Trophoblast cell (in vitro differentiated cells and primary cell): Measurements from ENCODE around the gene IMPDH2.

ENCODE experiments used
- DNase-seq, 2 donors: peaks; one replicate each; pipeline ENCODE4 v3.0.0-alpha.2; 2016
- H2AFZ ChIP-seq: 2 replicates; pipeline ENCODE4 v1.6.1; 2013; ENCODE audit warnings: low read length, moderate library complexity, mild to moderate bottlenecking; ENCODE audit not compliant: insufficient read depth, poor library complexity
- H2AK5ac ChIP-seq: 2 replicates; pipeline ENCODE4 v1.6.1; 2013; ENCODE audit warnings: mild to moderate bottlenecking, low read length
- H2BK120ac ChIP-seq: 2 replicates; pipeline ENCODE4 v1.6.1; 2013; ENCODE audit warnings: low read length, mild to moderate bottlenecking, moderate library complexity; ENCODE audit not compliant: insufficient read depth, poor library complexity
- H2BK12ac ChIP-seq: 2 replicates; pipeline ENCODE4 v1.6.1; 2013; ENCODE audit warnings: mild to moderate bottlenecking, low read length, moderate library complexity
- H2BK5ac ChIP-seq: 2 replicates; pipeline ENCODE4 v1.6.1; 2013; ENCODE audit warnings: low read length, low read depth, moderate library complexity, mild to moderate bottlenecking; ENCODE audit not compliant: poor library complexity
- H3K14ac ChIP-seq: 2 replicates; pipeline ENCODE4 v1.6.1; 2013; ENCODE audit warnings: mild to moderate bottlenecking, low read length
- H3K18ac ChIP-seq: 2 replicates; pipeline ENCODE4 v1.6.1; 2013; ENCODE audit warnings: mild to moderate bottlenecking, low read length
- H3K23ac ChIP-seq: 2 replicates; pipeline ENCODE4 v1.6.1; 2013; ENCODE audit warnings: low read length
- H3K27ac ChIP-seq: 2 replicates; pipeline ENCODE4 v1.5.1; 2013; ENCODE audit warnings: low read depth, mild to moderate bottlenecking, inconsistent platforms, low read length, moderate library complexity
- H3K27me3 ChIP-seq: 2 replicates; pipeline ENCODE4 v1.6.1; 2013; ENCODE audit warnings: inconsistent platforms, mild to moderate bottlenecking, low read length, moderate library complexity; ENCODE audit not compliant: insufficient read depth
- H3K36me3 ChIP-seq, 2 experiments: 1 replicate in 1 of 2; 2 replicates in 1 of 2; pipeline ENCODE4 v1.6.1; 2013; ENCODE audit warnings: low read length in 2 of 2, mild to moderate bottlenecking in 2 of 2, moderate library complexity in 1 of 2; ENCODE audit not compliant: insufficient read depth in 2 of 2, control insufficient read depth in 1 of 2
- H3K4ac ChIP-seq: 2 replicates; pipeline ENCODE4 v1.6.1; 2013; ENCODE audit warnings: low read depth, mild to moderate bottlenecking, low read length, moderate library complexity
- H3K4me1 ChIP-seq, 2 experiments: 1 replicate in 1 of 2; 2 replicates in 1 of 2; pipeline ENCODE4 v1.6.1; 2013; ENCODE audit warnings: low read length in 2 of 2, mild to moderate bottlenecking in 2 of 2, moderate library complexity in 1 of 2; ENCODE audit not compliant: insufficient read depth in 2 of 2, control insufficient read depth in 1 of 2
- H3K4me2 ChIP-seq: 2 replicates; pipeline ENCODE4 v1.6.1; 2013; ENCODE audit warnings: inconsistent platforms, mild to moderate bottlenecking, low read length, moderate library complexity
- H3K4me3 ChIP-seq: 2 replicates; pipeline ENCODE4 v1.5.1; 2013; ENCODE audit warnings: mild to moderate bottlenecking, low read depth, low read length, inconsistent platforms
- H3K79me1 ChIP-seq: one replicate; pipeline ENCODE4 v1.6.1; 2013; ENCODE audit warnings: low read length
- H3K79me2 ChIP-seq: 2 replicates; pipeline ENCODE4 v1.6.1; 2013; ENCODE audit warnings: low read length, mild to moderate bottlenecking; ENCODE audit not compliant: control insufficient read depth, insufficient read depth, poor library complexity
- H3K9ac ChIP-seq: 2 replicates; pipeline ENCODE4 v1.6.1; 2013; ENCODE audit warnings: mild to moderate bottlenecking, low read length
- H3K9me3 ChIP-seq: 2 replicates; pipeline ENCODE4 v1.6.1; 2013; ENCODE audit warnings: low read depth, mild to moderate bottlenecking, control low read depth, inconsistent platforms, low read length; ENCODE audit not compliant: insufficient read depth
- H4K12ac ChIP-seq: 2 replicates; pipeline ENCODE4 v1.6.1; 2013; ENCODE audit warnings: low read depth, mild to moderate bottlenecking, low read length, moderate library complexity
- H4K8ac ChIP-seq: 2 replicates; pipeline ENCODE4 v1.6.1; 2013; ENCODE audit warnings: low read depth, mild to moderate bottlenecking, low read length, moderate library complexity
- H4K91ac ChIP-seq: one replicate; pipeline ENCODE4 v1.6.1; 2013; ENCODE audit warnings: low read depth, mild to moderate bottlenecking, low read length, moderate library complexity
- WGBS: extraction: QIAGEN DNeasy Blood & Tissue Kit; methylation state at CpG from one replicate; pipeline ENCODE4 v1.1.7; 2013; ENCODE audit warnings: missing lambda C conversion rate; ENCODE audit not compliant: insufficient read length, insufficient coverage; ENCODE audit errors: extremely low coverage; 5-methylcytosine and 5-hydroxymethylcytosine counted together

The IMPDH2 gene

DNA sequence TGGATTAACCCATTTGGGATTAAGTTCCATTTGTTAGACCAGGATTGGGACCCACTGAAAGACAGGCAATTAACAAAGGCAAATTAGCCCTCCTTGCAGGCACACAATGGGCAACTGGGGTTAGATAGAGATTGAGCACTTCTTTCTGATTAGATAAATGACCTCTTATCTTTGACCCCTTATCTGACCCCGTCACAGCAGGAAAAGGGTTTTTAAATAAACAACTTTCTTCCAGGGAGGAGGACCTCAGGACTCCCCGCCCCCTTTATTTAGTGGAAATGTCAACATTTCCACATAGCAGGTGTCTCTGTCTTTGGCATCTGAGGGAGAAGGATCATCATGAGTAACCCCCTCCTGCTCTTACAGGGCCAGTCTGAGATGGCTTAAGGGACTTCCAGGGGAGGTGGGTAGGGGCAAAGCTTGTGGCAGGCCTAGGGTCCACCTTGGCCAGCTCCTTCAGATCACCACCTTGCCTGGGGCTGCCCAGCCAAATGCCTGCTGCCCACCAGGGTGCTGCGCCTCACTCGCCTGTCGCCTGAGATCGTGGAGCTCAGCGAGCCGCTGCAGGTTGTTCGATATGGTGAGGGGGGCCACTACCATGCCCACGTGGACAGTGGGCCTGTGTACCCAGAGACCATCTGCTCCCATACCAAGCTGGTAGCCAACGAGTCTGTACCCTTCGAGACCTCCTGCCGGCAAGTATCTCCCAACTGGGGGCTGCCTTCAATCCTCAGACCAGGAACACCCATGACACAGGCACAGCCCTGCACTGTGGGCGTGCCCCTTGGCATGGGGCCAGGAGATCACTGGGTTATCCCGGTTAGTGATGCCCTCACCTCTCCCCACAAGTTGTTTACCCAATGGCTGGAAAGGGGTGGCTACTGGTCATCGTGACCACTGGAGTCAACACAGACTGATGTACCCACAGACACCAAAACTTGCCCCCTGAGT, 24.6 kb downstream of the IMPDH2 start:
- Histone ChIP-seq H3K36me3 (peaks cover 0 to 2% of the 10 kb centered on the region in 2 experiments), H2BK120ac (no peak overlapping the region), H3K27ac (no peak overlapping the region), H3K4ac (no peak overlapping the region), H2AK5ac (no peak overlapping the region), H3K4me1 (peaks cover 13% of the 10 kb centered on the region in 2 experiments), H3K79me1 (peaks cover 10% of the 10 kb centered on the region), H3K14ac (no peak overlapping the region), H3K4me3 (no peak overlapping the region), H4K12ac (no peak overlapping the region), H3K9me3 (no peaks in the 10 kb centered on the region), H4K8ac (no peak overlapping the region), H3K27me3 (no peaks in the 10 kb centered on the region), H3K9ac (no peak overlapping the region), H3K23ac (no peak overlapping the region), H3K79me2 (peaks cover 14% of the 10 kb centered on the region), H2BK12ac (no peak overlapping the region), H2AFZ (no peak overlapping the region), H3K4me2 (no peak overlapping the region), H2BK5ac (no peak overlapping the region), H3K18ac (no peak overlapping the region), H4K91ac (no peak overlapping the region)
- no CpG with 5 or more reads among the region's 16 CpGs for WGBS
- DNase-seq = no peak

DNA sequence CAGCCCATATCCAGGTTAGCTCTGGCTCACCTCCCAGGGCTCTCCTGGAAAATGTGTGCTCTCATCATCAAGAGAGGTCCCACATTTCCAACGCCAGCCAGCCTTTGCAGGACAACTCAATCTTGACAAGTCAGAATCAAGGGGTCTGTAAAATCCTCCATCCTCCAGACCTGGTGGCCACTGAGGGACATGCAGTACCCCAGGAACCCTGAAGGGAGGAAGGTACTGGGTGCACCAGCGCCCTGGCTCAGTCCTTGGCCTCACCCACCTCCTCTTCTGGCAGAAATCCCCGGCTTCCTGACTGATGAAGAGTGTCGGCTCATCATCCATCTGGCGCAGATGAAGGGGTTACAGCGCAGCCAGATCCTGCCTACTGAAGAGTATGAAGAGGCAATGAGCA, 28.0 kb downstream of the IMPDH2 start:
- Histone ChIP-seq H2BK12ac (no peak overlapping the region), H2AK5ac (no peak overlapping the region), H3K23ac (no peak overlapping the region), H3K27ac (no peak overlapping the region), H3K4ac (no peak overlapping the region), H4K12ac (no peak overlapping the region), H3K4me1 (peaks cover under 1 to 3% of the 10 kb centered on the region in 2 experiments), H3K4me2 (no peak overlapping the region), H3K79me2 (no peaks in the 10 kb centered on the region), H4K8ac (no peak overlapping the region), H3K36me3 (peaks cover 2% of the 10 kb centered on the region in 2 experiments), H4K91ac (no peak overlapping the region), H3K9me3 (no peaks in the 10 kb centered on the region), H3K79me1 (no peaks in the 10 kb centered on the region), H2BK120ac (no peak overlapping the region), H3K9ac (no peak overlapping the region), H3K27me3 (no peaks in the 10 kb centered on the region), H2BK5ac (no peak overlapping the region), H3K18ac (no peak overlapping the region), H3K14ac (no peak overlapping the region), H3K4me3 (no peak overlapping the region), H2AFZ (no peak overlapping the region)
- WGBS = no CpG with 5 or more reads among the region's 6 CpGs
- no peak for DNase-seq

DNA sequence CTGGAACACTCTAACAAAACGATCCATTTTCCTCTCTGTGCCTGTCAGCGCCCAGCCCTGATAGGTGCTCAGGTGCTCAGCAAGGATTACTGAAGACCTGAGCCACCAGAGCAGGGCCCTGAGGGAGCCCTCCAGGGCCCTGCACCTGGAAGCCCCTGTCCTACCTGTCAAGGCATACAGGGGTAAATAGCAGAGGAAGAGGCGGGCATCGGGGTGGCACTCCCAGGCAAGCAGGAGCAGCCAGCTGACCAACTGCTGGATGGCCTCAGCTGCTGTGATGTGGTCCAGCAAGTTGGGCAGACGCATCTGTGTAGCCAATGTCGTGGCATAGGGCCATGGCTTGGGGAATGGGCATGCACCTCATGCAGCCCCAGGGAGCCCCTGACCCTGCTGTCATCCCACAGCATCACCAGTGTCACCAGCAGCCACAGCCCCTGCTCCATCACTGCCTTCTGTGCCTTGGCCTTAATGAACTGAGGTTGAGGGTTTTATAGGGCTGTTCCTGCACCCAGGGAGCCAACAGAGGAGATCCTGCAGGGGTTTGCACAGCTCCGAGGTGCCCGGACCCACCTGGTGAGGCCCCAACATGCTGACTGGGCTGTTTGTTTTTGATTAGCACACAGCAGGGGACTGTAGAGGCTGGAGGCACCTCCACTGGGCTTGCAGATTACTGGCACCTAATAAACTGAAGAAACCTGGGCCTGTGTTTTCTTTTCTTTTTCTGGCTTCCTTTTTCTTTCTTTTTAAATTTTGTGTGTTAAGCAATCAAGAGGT, 29.9 kb downstream of the IMPDH2 start:
- no peak overlapping the region for H2BK5ac ChIP-seq
- no peak overlapping the region for H4K12ac ChIP-seq
- H3K79me2 ChIP-seq = no peaks in the 10 kb centered on the region
- H3K23ac ChIP-seq = no peak overlapping the region
- no peak overlapping the region for H4K91ac ChIP-seq
- H3K9ac ChIP-seq = no peak overlapping the region
- no peak overlapping the region for H3K4me2 ChIP-seq
- H2BK12ac ChIP-seq = no peak overlapping the region
- H3K79me1 ChIP-seq = no peaks in the 10 kb centered on the region
- no peak overlapping the region for H2AFZ ChIP-seq
- no peak overlapping the region for H2BK120ac ChIP-seq
- no peak overlapping the region for H3K18ac ChIP-seq
- no peak overlapping the region for H3K27ac ChIP-seq
- no peak for DNase-seq
- H3K36me3 ChIP-seq = peaks cover 0 to 2% of the 10 kb centered on the region in 2 experiments
- H3K9me3 ChIP-seq = no peaks in the 10 kb centered on the region
- no peak overlapping the region for H3K4ac ChIP-seq
- no peak overlapping the region for H3K14ac ChIP-seq
- no peaks in the 10 kb centered on the region for H3K4me1 ChIP-seq
- no peak overlapping the region for H2AK5ac ChIP-seq
- no CpG with 5 or more reads among the region's 8 CpGs for WGBS
- H3K27me3 ChIP-seq = no peaks in the 10 kb centered on the region
- H3K4me3 ChIP-seq = no peak overlapping the region
- H4K8ac ChIP-seq = no peak overlapping the region

DNA sequence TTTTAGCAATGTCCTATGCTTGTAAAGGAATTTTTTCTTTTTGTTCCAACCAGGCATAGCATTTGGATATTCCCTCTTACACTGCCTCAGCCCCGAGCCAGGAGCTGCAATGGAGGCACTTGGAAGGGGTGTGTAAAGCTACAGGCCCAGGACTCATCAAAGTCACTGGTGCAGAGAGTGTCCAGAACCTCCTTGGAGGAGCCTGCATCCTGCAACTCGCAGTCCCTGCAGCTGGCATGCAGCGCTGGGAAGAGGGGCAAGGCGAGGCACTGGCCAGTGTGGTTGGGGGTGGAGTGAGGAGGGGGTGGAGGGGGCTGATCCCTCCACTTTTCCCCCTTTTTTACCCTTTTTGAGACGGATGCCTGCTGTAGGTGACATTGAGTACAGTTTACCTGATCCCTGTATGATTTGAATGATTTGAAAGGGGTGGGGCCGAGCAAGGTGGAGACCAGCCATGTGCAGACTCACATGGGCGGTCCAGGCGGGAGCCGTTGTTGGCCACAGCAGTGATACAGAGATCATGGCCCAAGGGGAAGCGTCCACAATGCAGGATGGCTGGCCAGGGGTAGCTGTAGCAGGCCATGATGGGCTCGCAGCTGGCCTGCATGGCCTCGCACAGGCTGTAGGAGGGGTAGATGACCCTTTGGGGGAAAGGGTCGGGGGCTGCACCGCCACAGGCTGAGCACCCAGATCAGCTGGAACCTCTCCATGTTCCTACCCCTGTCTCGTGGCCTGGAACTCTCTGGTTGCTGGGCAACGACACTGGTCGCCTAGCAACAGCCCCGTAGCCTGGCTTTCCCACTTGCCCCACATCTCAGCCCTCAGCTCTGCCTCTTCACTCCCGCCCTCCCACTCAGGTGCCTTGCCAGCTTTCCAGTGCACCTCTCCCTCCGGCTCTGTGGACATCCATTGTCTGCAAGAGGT, 31.2 kb downstream of the IMPDH2 start:
- no peak overlapping the region for H4K12ac ChIP-seq

More for the DNA sequence above, 31.2 kb downstream of the IMPDH2 start:
- no CpG with 5 or more reads among the region's 20 CpGs for whole genome bisulfite sequencing
- H2BK120ac ChIP-seq = no peak overlapping the region
- H3K4me2 ChIP-seq = no peak overlapping the region
- H3K9me3 ChIP-seq = no peaks in the 10 kb centered on the region
- no peak overlapping the region for H2BK5ac ChIP-seq
- H2AFZ ChIP-seq = no peak overlapping the region
- no peak overlapping the region for H2AK5ac ChIP-seq
- no peak overlapping the region for H2BK12ac ChIP-seq
- no peak overlapping the region for H3K9ac ChIP-seq
- no peak overlapping the region for H4K91ac ChIP-seq
- no peaks in the 10 kb centered on the region for H3K79me1 ChIP-seq
- H3K27ac ChIP-seq = no peak overlapping the region
- H3K36me3 ChIP-seq = peaks cover 0 to 2% of the 10 kb centered on the region in 2 experiments
- H3K4me1 ChIP-seq = no peaks in the 10 kb centered on the region
- no peak overlapping the region for H3K4ac ChIP-seq
- no peak overlapping the region for H3K18ac ChIP-seq
- DNase-seq = no peak
- no peak overlapping the region for H3K23ac ChIP-seq
- H3K27me3 ChIP-seq = no peaks in the 10 kb centered on the region
- H4K8ac ChIP-seq = no peak overlapping the region
- H3K79me2 ChIP-seq = no peaks in the 10 kb centered on the region
- H3K14ac ChIP-seq = no peak overlapping the region
- no peak overlapping the region for H3K4me3 ChIP-seq
